Inferior parietal cortex (tissue), 1 donor: ENCODE data around the gene RPL37A.

Source experiments
- DNase-seq: peaks from one replicate; pipeline ENCODE4 v3.0.0-alpha.2; 2016; ENCODE audit errors: extremely low spot score

Gene RPL37A

GRCh38 chr2:216498379-216499352 is at the start of gene RPL37A:
Gene RPL37A, plus strand, starts transcription at chr2:216498844. Its CDS starts 31 bp downstream, at chr2:216498875.
- DNase-seq: peak; percentile 98

DNA sequence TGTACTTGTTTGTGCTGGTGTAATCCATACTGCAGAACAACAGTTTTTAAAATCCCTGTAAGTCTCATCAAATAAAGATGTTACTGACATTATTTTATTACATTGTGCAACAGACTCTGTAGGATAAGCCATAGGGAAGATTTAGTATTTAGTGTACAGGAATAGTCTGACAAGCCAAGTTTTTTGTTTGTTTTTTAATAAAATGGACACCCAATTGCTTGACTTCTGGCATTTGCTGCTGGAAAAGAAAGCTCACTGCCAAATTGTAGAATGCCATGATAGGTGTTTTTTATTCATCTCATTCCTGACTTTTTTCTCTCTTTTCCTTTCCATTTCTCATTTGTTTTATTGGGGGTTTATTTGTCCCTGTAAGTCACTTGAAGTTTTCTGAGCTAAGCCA is 48.3 kb upstream of the RPL37A start:
- DNase-seq: no peak

DNA sequence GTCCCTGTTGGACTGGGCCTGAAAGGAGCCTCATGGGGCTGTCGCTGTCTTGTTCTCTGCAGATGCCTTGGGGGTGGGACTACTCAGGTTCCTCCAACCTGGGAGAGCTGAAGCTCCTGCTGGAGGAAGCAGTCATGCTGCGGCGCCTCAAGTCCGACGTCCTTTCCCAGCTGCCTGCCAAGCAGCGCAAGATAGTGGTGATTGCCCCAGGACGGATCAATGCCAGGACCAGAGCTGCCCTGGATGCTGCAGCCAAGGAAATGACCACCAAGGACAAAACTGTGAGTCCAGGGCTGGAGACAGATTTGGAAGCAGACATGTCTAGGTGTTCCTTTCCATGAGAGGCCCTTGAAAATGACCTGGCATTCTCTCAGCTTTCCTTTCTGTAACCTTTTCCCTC is 47.9 kb upstream of the RPL37A start:
- no peak for DNase-seq

GRCh38 chr2:216453955-216454614 is 44.6 kb upstream of the RPL37A start:
- no peak for DNase-seq

GRCh38 chr2:216463148-216463547 is 35.5 kb upstream of the RPL37A start:
- DNase-seq: no peak

- DNase-seq: no peak
These were observed 34.4 kb upstream of the RPL37A start for GRCh38 chr2:216464104-216464720.

- no peak for DNase-seq
These were observed 33.0 kb upstream of the RPL37A start for GRCh38 chr2:216465579-216466195.

DNA sequence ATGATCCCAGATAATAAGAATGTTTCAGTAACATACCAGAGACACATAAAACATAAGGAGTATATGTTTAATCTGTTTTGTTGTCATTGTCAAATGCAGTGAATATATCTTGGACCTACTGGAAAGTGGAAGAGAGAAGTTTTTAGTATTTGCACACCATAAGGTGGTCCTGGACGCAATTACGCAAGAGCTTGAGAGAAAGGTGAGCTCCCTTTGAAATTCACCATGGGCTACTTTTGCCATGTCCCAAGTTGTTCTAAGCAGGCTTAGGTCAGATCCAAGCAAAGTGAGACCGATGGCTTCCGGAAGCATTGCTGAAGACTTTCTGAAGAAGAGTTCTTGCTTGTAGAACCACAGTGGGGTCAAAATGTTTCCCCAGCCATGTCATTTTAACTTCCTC is 30.8 kb upstream of the RPL37A start:
- DNase-seq: no peak

DNA sequence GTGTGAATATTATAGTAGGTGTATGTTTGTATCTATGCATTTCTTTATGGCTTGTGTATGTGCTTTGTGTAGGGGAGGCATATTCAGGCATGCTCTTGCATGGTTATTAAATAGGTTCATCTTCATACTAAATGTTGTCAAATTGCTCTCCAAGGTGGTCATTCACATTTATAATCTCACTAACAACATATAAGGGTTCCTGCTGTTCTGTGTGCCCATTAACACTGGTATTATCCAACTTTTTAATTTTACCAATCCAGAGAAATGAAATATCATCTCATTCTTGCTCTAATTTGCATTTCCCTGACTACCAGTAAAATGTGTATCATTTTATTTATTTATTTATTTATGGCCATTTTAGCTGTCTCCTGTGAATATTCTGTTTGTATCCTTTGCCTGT is 29.0 kb upstream of the RPL37A start:
- DNase-seq: no peak

DNA sequence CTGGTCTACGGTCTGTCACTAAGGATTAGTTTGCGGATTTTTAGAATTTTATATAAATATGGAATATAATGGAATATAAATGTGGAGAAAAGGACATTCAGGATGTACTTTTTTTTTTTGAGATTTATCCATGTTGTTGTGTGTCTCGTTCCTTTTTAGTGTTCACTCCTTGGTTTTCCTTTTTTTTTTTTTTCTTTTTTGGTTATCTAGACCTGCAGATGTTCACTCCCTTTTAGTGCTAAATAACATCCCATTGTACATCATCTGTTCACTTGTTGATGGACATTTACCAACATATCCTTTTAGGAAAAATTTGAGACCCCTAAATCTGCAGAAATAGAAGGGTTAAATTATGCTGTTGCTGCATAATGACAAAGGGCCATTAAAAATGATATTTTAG is 25.5 kb upstream of the RPL37A start:
- DNase-seq: no peak

- no peak for DNase-seq
These were observed 23.5 kb upstream of the RPL37A start for GRCh38 chr2:216474925-216475670.

DNA sequence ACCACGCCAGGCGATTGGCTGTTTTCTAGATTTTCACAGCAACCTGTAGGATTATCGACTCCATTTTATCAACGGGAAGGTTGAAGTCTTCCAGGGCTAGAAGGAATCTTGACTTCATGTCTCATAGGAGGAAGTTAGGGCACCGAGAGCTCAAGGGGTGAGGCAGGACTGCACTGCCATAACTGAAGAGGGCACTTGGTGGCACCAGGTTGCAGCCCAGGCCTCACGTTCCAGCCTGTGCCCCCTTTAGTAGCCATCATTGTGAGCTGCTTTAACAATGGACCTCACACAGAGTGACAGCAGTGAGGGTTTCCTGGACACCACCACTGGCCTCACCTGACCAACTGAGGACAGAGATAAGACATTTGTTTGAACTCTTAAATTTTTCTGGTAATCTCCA is 22.9 kb upstream of the RPL37A start:
- no peak for DNase-seq

DNA sequence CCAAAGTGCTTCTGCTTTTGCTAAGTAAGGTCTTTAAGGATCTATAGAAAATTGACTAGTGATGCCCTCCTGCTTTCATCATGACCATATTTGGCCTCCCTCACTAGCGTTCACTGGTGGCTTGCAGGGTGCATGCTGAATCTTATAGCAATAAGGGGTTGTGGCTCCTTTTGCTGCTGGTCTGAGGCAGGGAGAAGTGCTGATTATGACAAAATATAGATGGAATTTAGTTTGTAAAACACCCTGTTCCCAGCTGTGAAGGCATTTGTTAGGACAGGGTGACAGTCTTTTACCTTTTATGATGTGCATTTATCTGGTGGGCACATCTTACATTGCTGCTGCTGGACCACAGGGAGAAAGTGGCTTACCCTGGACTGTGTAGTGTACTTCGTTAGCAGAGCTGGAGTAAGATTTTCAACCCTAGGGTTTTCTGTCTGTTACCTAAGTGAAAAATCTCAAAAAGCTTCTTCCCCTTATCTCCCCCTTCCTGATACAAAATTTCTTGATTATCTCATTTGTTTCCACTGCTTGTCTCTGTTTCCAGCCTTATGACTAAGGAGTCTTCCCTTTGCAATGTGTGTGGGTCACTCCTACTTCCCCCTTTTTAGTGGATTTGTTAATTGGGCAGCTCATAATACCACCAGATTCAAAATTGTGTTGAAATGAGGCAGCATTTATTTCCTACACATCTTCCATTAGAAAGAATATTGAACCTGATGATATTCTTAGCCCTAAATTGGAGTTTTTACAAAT is 21.2 kb upstream of the RPL37A start:
- DNase-seq: no peak

DNA sequence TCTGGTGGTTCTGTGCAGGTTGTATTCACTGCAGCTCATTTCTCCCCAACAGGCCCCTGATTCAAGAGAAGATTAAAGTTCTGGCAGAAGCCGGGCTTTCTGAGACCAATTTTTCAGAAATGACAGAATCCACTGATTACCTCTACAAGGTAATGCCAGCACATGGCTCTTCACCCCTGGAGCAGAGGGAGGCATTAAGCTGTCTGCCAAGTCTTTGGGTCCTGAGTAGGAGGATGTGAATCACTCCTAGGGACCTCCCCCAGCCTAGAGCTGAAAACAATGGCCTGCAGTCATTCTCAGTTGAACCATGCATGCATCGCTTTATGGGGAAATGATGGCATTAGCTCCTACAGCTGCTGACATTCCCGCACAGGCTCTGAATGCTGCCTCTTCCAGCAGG is 20.5 kb upstream of the RPL37A start:
- no peak for DNase-seq

GRCh38 chr2:216478791-216479190 is 19.9 kb upstream of the RPL37A start:
- no peak for DNase-seq

DNA sequence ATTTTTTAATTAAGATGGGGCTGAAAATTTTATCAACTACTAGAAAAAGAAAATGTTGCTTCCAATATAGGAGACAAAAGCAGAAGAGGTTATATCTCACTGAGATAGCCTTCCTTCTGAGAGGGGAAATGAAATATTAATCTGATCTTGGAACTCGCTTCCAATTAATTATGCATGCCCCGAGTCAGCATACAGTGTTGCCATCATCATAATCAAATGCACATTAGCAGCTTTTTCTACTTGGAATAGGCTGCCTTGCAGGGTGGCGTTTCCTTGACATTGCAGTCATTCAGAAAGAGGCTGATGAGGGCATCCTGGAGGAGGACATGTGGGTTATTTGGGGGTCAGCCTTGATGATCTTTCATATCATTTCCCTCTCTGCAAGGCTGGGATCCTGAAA is 18.4 kb upstream of the RPL37A start:
- no peak for DNase-seq

DNA sequence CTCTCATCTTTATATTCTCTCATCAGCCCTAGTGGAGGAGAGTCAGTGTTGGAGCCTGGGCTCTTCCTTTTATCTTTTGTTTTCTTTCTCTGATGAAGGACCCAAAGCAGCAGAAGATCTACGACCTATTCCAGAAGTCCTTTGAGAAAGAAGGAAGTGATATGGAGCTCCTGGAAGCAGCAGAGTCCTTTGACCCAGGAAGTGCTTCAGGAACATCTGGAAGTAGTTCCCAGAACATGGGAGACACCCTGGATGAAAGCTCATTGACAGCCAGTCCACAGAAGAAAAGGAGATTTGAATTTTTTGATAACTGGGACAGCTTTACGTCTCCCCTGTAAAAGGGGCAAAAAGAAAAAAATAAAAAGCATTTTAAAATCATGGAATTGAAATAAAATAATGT is 16.0 kb upstream of the RPL37A start:
- DNase-seq: no peak

GRCh38 chr2:216485237-216485636 is 13.4 kb upstream of the RPL37A start:
- DNase-seq: no peak

- no peak for DNase-seq
These were observed 12.9 kb upstream of the RPL37A start for GRCh38 chr2:216485745-216486144.

GRCh38 chr2:216486271-216486670 is 12.4 kb upstream of the RPL37A start:
- DNase-seq: no peak

DNA sequence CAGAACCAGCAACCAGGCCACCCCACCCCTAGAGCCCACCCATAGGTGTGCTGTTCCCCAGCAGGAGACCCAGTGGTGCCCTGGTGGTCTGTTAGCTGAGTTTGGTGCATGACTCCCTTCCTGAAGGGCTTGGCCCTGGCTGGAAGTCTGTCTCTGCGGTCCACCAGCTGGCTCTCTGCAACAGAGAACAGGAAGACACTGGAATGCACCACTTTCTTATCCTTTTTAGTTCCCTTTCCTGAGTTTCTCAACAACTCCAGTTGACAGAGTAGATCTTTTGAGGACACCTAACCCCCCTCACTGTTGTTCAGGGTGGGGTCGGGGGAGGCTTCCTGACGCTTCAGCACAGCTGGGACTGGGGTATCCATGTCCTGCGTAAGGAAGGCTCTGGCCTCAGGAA is 11.9 kb upstream of the RPL37A start:
- DNase-seq: no peak
